ENCODE data around the gene COL24A1. TPM values are rescaled to one million over a fixed set of nuclear protein-coding genes. Genes with fewer than 3 reads are reported as not detected.

The COL24A1 gene
- total and polyA plus RNA-seq, 2 donors (not counting 1 experiment from before 2014, with no cell fraction given): not detected

DNA sequence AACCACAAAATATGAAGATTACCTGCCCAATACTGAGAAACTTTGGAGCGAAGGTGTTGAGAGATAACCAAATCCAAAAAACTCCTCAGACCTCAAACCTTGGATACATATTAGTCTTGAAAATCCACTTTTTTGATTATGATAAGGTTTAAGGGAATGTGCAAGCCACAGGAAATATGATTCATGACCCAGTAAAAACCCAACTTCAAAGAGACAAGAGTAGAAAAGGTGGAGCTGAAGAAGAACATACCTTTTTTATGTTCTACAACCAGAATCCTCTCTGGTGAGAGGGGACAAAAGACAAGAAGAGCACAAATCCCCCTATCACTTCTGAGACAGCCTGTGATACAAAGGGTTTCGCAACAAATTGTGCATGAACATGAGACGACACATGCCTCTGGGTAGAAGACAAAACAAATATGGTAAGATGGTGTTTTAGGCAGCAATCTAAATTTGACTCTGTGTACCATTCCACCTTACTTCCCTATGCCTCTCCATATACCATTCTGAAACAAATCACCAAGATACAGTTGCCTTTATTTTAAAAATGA is 37.3 kb downstream of the COL24A1 start:
- ATAC-seq (ENCODE audit: low read depth) (no peak), DNase-seq (no peak)
- no peak overlapping the region for H2AFZ ChIP-seq (ENCODE audit: insufficient read depth, low read depth, low read length, poor library complexity, severe bottlenecking)
- intact Hi-C loops (cut with micrococcal nuclease): no loop called here
- Mint-ChIP-seq H3K27ac (no peak overlapping the region), H3K4me3 (no peak overlapping the region), H3K27me3 (no peaks in the 10 kb centered on the region), H3K9me3 (ENCODE audit: insufficient read depth) (peaks cover 3% of the 10 kb centered on the region), H3K4me1 (no peaks in the 10 kb centered on the region)
- no peaks in the 10 kb centered on the region for H3K4me1 ChIP-seq (ENCODE audit: control insufficient read depth in 2 of 2, insufficient read depth in 2 of 2, low read length in 2 of 2)
- no CpG with 5 or more reads among the region's 3 CpGs for WGBS (ENCODE audit: insufficient coverage)
- no peak overlapping the region for H3K27ac ChIP-seq (ENCODE audit: low read length in 2 of 2)
- TF ChIP-seq, protein P1, sequence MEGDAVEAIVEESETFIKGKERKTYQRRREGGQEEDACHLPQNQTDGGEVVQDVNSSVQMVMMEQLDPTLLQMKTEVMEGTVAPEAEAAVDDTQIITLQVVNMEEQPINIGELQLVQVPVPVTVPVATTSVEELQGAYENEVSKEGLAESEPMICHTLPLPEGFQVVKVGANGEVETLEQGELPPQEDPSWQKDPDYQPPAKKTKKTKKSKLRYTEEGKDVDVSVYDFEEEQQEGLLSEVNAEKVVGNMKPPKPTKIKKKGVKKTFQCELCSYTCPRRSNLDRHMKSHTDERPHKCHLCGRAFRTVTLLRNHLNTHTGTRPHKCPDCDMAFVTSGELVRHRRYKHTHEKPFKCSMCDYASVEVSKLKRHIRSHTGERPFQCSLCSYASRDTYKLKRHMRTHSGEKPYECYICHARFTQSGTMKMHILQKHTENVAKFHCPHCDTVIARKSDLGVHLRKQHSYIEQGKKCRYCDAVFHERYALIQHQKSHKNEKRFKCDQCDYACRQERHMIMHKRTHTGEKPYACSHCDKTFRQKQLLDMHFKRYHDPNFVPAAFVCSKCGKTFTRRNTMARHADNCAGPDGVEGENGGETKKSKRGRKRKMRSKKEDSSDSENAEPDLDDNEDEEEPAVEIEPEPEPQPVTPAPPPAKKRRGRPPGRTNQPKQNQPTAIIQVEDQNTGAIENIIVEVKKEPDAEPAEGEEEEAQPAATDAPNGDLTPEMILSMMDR (IDR thresholded peaks at IDR 0.05): no peak
- TF ChIP-seq EZH2 (IDR thresholded peaks at IDR 0.05; ENCODE audit: borderline replicate concordance, insufficient read depth, low read depth, low read length, poor library complexity, severe bottlenecking): no peak
- ChIA-PET POLR2A (no interaction called here), CTCF (no interaction called here)
- H3K27me3 ChIP-seq (replicated peaks in 1 of 4; ENCODE audit: control extremely low read depth in 1 of 4, control insufficient read depth in 3 of 4, insufficient read depth in 4 of 4, low read length in 3 of 4): no peaks in the 10 kb centered on the region
- H3K4me2 ChIP-seq (replicated peaks; ENCODE audit: low read depth, low read length, poor library complexity, severe bottlenecking): no peak overlapping the region
- no peaks in the 10 kb centered on the region for H3K79me2 ChIP-seq (ENCODE audit: control insufficient read depth, insufficient read depth, low read length)
- H3K4me3 ChIP-seq (ENCODE audit: control extremely low read depth in 1 of 5, extremely low read depth in 1 of 5, insufficient read depth in 1 of 5, low read depth in 2 of 5, low read length in 4 of 5): no peak overlapping the region
- H4K20me1 ChIP-seq (ENCODE audit: control insufficient read depth, insufficient read depth, low read length, poor library complexity, severe bottlenecking): no peaks in the 10 kb centered on the region
- no peaks in the 10 kb centered on the region for H3K9me3 ChIP-seq (ENCODE audit: control extremely low read depth in 1 of 3, control insufficient read depth in 2 of 3, insufficient read depth in 1 of 3, low read length in 2 of 3)
- no peak overlapping the region for H3K9ac ChIP-seq (ENCODE audit: low read length)
- no peaks in the 10 kb centered on the region for H3K36me3 ChIP-seq (replicated peaks in 1 of 2; ENCODE audit: control extremely low read depth in 1 of 2, control insufficient read depth in 1 of 2, extremely low read depth in 1 of 2, insufficient read depth in 2 of 2, low read length in 1 of 2)

DNA sequence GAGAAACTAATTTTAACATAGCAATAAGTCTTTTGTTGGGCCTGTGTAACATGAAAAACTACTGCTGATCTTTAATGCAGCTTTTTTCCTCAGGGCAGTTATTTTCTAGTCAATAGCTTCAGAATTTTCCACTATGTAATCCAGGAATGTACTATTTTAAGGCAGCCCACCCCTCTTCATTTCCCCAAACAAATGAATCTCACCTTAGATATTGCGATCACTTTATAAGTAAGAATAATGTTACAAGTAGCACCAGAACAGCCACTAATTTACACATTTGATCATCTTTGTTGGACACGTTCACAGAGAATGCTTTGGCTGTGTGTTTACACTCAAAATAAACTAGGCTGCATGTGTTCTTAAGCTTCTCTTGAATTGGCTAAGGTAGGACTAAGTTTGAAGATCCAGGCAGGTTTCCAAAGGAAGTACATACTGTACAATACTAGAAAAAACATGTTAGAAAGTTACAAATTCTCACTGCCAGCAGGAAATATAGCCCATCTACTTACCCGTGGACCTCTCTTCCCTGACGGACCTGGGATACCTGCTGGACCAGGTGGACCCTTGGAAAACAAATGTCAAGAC is 41.7 kb downstream of the COL24A1 start:
- Mint-ChIP-seq H3K27ac (no peak overlapping the region), H3K9me3 (ENCODE audit: insufficient read depth) (peaks cover 5% of the 10 kb centered on the region), H3K4me3 (no peak overlapping the region), H3K27me3 (no peaks in the 10 kb centered on the region), H3K4me1 (no peaks in the 10 kb centered on the region)
- intact Hi-C loops (cut with micrococcal nuclease): no loop called here
- H3K4me1 ChIP-seq (ENCODE audit: control insufficient read depth in 2 of 2, insufficient read depth in 2 of 2, low read length in 2 of 2): no peaks in the 10 kb centered on the region
- no peak for DNase-seq
- POLR2A ChIA-PET: no interaction called here
- CTCF ChIA-PET: no interaction called here
- ATAC-seq (ENCODE audit: low read depth): no peak
- peaks cover 0 to 9% (median 0%) of the 10 kb centered on the region in 3 donors for H3K9me3 ChIP-seq (ENCODE audit: control extremely low read depth in 1 of 3, control insufficient read depth in 2 of 3, insufficient read depth in 1 of 3, low read length in 2 of 3)
- no peaks in the 10 kb centered on the region for H3K79me2 ChIP-seq (ENCODE audit: control insufficient read depth, insufficient read depth, low read length)
- no peak overlapping the region for H3K4me3 ChIP-seq (ENCODE audit: control extremely low read depth in 1 of 5, extremely low read depth in 1 of 5, insufficient read depth in 1 of 5, low read depth in 2 of 5, low read length in 4 of 5)
- no peaks in the 10 kb centered on the region for H4K20me1 ChIP-seq (ENCODE audit: control insufficient read depth, insufficient read depth, low read length, poor library complexity, severe bottlenecking)
- no peak overlapping the region for H3K4me2 ChIP-seq (replicated peaks; ENCODE audit: low read depth, low read length, poor library complexity, severe bottlenecking)
- no peaks in the 10 kb centered on the region for H3K36me3 ChIP-seq (replicated peaks in 1 of 2; ENCODE audit: control extremely low read depth in 1 of 2, control insufficient read depth in 1 of 2, extremely low read depth in 1 of 2, insufficient read depth in 2 of 2, low read length in 1 of 2)
- WGBS (ENCODE audit: insufficient coverage): 86% methylated on average over 2 of the region's 4 CpGs
- H3K27me3 ChIP-seq (replicated peaks in 1 of 4; ENCODE audit: control extremely low read depth in 1 of 4, control insufficient read depth in 3 of 4, insufficient read depth in 4 of 4, low read length in 3 of 4): no peaks in the 10 kb centered on the region
- no peak for TF ChIP-seq EZH2 (IDR thresholded peaks at IDR 0.05; ENCODE audit: borderline replicate concordance, insufficient read depth, low read depth, low read length, poor library complexity, severe bottlenecking)
- TF ChIP-seq, protein P1 (IDR thresholded peaks at IDR 0.05): no peak
- H3K27ac ChIP-seq (ENCODE audit: low read length in 2 of 2): no peak overlapping the region
- no peak overlapping the region for H3K9ac ChIP-seq (ENCODE audit: low read length)
- H2AFZ ChIP-seq (ENCODE audit: insufficient read depth, low read depth, low read length, poor library complexity, severe bottlenecking): no peak overlapping the region
